HEK293 (cell line): ENCODE results near the gene ETV4.

Experiments used
- CTCF ChIA-PET: fragments of 350-600 bp; formaldehyde crosslinking; extraction: SDS; loops from one replicate; lab custom pipeline; 2021; ENCODE audit warnings: antibody characterized with exemption; lab: Yijun Ruan, JAX
- POLR2A ChIA-PET: fragments of 300-600 bp; formaldehyde crosslinking; extraction: SDS; loops from one replicate; lab custom pipeline; 2020; ENCODE audit warnings: antibody characterized with exemption, inconsistent platforms; lab: Yijun Ruan, JAX
- H3K27ac ChIP-seq: fragments of 200-500 bp; sonication (Bioruptor generic); 2 replicates; pipeline ENCODE4 v1.5.1; 2014; ENCODE audit warnings: low read depth, low read length, control low read depth, inconsistent platforms; ENCODE audit errors: extremely low read depth
- H3K36me3 ChIP-seq, 2 experiments: fragments of 200-500 bp in 1 of 2; sonication (Bioruptor generic) in 1 of 2; 1 replicate in 1 of 2; 2 replicates in 1 of 2; pipeline ENCODE4 v1.5.1; 2014 to 2017; ENCODE audit warnings: inconsistent platforms in 2 of 2, low read length in 2 of 2; ENCODE audit not compliant: control insufficient read depth in 2 of 2, insufficient read depth in 1 of 2
- H3K4me1 ChIP-seq: fragments of 200-500 bp; sonication (Bioruptor generic); 2 replicates; pipeline ENCODE4 v1.5.1; 2014; ENCODE audit warnings: mild to moderate bottlenecking, low read length, inconsistent platforms; ENCODE audit not compliant: control insufficient read depth, insufficient read depth
- H3K4me3 ChIP-seq: 2 replicates; pipeline ENCODE4 v1.5.1; 2011; ENCODE audit warnings: low read depth, mild to moderate bottlenecking, control low read depth, low read length, moderate library complexity
- H3K9me3 ChIP-seq: fragments of 200-500 bp; sonication (Bioruptor generic); 2 replicates; pipeline ENCODE4 v1.5.1; 2014; ENCODE audit warnings: low read depth, low read length, inconsistent platforms; ENCODE audit not compliant: control insufficient read depth, insufficient read depth
- SETDB1 ChIP-seq: IDR thresholded peaks from one replicate; pipeline ENCODE4 v1.6.1; 2017; ENCODE audit warnings: mild to moderate bottlenecking, low read length, moderate library complexity, mixed read lengths; ENCODE audit not compliant: insufficient read length
- TRIM28 ChIP-seq: IDR thresholded peaks from 2 replicates; pipeline ENCODE4 v1.6.1; 2011; ENCODE audit warnings: low read length, control low read depth, borderline replicate concordance
- ZBTB17 ChIP-seq: fragments of 450-650 bp; formaldehyde crosslinking; IDR thresholded peaks from 2 replicates; pipeline ENCODE4 v1.5.1; 2016; ENCODE audit warnings: missing biosample characterization, missing genetic modification characterization
- ZFP69B ChIP-seq: fragments of 450-650 bp; formaldehyde crosslinking; IDR thresholded peaks from 2 replicates; pipeline ENCODE4 v1.5.1; 2016; ENCODE audit warnings: missing biosample characterization, missing genetic modification characterization
- ZIC2 ChIP-seq: fragments of 450-650 bp; formaldehyde crosslinking; IDR thresholded peaks from 2 replicates; pipeline ENCODE4 v1.5.1; 2016; ENCODE audit warnings: missing biosample characterization, missing genetic modification characterization
- ZNF112 ChIP-seq: fragments of 450-650 bp; formaldehyde crosslinking; IDR thresholded peaks from 2 replicates; pipeline ENCODE4 v1.5.0; 2017; ENCODE audit warnings: missing biosample characterization, missing genetic modification characterization
- ZNF121 ChIP-seq: fragments of 450-650 bp; formaldehyde crosslinking; IDR thresholded peaks from 2 replicates; pipeline ENCODE4 v1.5.1; 2016; ENCODE audit warnings: missing biosample characterization, missing genetic modification characterization
- ZNF155 ChIP-seq: fragments of 450-650 bp; formaldehyde crosslinking; IDR thresholded peaks from 2 replicates; pipeline ENCODE4 v1.5.1; 2016; ENCODE audit warnings: missing biosample characterization, missing genetic modification characterization
- ZNF175 ChIP-seq: fragments of 450-650 bp; formaldehyde crosslinking; IDR thresholded peaks from 2 replicates; pipeline ENCODE4 v1.5.1; 2016; ENCODE audit warnings: missing biosample characterization, missing genetic modification characterization
- ZNF2 ChIP-seq: fragments of 450-650 bp; formaldehyde crosslinking; IDR thresholded peaks from 2 replicates; pipeline ENCODE4 v1.5.1; 2016; ENCODE audit warnings: missing biosample characterization, missing genetic modification characterization
- ZNF571 ChIP-seq: fragments of 450-650 bp; formaldehyde crosslinking; IDR thresholded peaks from 2 replicates; pipeline ENCODE4 v1.5.0; 2017; ENCODE audit warnings: missing biosample characterization, missing genetic modification characterization
- ZNF626 ChIP-seq: fragments of 450-650 bp; sonication (Bioruptor Pico); formaldehyde crosslinking; IDR thresholded peaks from 2 replicates; pipeline ENCODE4 v1.5.1; 2018; ENCODE audit warnings: missing biosample characterization, missing genetic modification characterization, inconsistent platforms
- ZNF747 ChIP-seq: fragments of 450-650 bp; formaldehyde crosslinking; IDR thresholded peaks from 2 replicates; pipeline ENCODE4 v1.5.1; 2016; ENCODE audit warnings: missing biosample characterization, missing genetic modification characterization
- ZNF76 ChIP-seq: fragments of 450-650 bp; formaldehyde crosslinking; IDR thresholded peaks from 2 replicates; pipeline ENCODE4; 2016; ENCODE audit warnings: low read depth, missing biosample characterization, missing genetic modification characterization, borderline replicate concordance
- ZSCAN16 ChIP-seq: fragments of 450-650 bp; formaldehyde crosslinking; IDR thresholded peaks from 2 replicates; pipeline ENCODE4 v1.5.1; 2016; ENCODE audit warnings: missing biosample characterization, missing genetic modification characterization
- ZXDB ChIP-seq: fragments of 450-650 bp; formaldehyde crosslinking; IDR thresholded peaks from 2 replicates; pipeline ENCODE4 v1.5.1; 2016; ENCODE audit warnings: missing biosample characterization, missing genetic modification characterization
- TF ChIP-seq, protein P1 (sequence below): fragments of 450-650 bp; formaldehyde crosslinking; IDR thresholded peaks from 2 replicates; pipeline ENCODE4 v1.5.1; 2016; ENCODE audit warnings: missing biosample characterization, missing genetic modification characterization
- TF ChIP-seq, protein P2 (sequence below): fragments of 450-650 bp; formaldehyde crosslinking; IDR thresholded peaks from 2 replicates; pipeline ENCODE4 v1.5.1; 2016; ENCODE audit warnings: missing biosample characterization, missing genetic modification characterization, borderline replicate concordance
- TF ChIP-seq, protein P3 (sequence below): fragments of 450-650 bp; formaldehyde crosslinking; IDR thresholded peaks from 2 replicates; pipeline ENCODE4 v1.5.1; 2016; ENCODE audit warnings: missing biosample characterization, missing genetic modification characterization

ETV4 gene

DNA sequence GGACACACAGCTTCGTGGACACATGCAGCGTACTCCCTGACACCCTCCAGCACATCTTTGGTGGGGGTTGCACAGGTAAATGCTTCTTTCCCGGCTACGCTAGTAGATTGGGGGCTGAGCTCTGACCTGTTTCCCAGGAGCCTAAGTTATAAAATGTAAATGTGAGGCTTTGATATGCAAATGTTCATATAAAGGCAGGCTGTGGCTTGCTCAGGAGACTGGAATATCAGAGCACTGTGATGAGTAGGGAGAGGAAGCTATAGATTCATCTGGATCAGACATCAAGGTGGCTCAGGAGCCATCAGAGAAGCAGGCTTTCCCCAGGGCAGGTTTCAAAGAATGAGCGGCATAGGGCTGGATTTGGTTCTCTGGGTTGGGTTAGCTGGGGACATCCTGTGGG is 3.4 kb upstream of the ETV4 start:
- H3K4me3 ChIP-seq: no peak overlapping the region
- H3K4me1 ChIP-seq: peaks cover 14% of the 10 kb centered on the region
- no peaks in the 10 kb centered on the region for H3K9me3 ChIP-seq
- TF ChIP-seq ZSCAN16 (tag by site-specific recombination) (no peak), ZNF155 (tag by site-specific recombination) (no peak), ZBTB17 (tag by site-specific recombination) (0 out of 2 replicates have a peak, but pooled peaks have one; percentile 32), ZNF76 (tag by site-specific recombination) (no peak)
- no peaks in the 10 kb centered on the region for H3K36me3 ChIP-seq
- POLR2A ChIA-PET: no interaction called here
- no peak overlapping the region for H3K27ac ChIP-seq
- CTCF ChIA-PET: no interaction called here

DNA sequence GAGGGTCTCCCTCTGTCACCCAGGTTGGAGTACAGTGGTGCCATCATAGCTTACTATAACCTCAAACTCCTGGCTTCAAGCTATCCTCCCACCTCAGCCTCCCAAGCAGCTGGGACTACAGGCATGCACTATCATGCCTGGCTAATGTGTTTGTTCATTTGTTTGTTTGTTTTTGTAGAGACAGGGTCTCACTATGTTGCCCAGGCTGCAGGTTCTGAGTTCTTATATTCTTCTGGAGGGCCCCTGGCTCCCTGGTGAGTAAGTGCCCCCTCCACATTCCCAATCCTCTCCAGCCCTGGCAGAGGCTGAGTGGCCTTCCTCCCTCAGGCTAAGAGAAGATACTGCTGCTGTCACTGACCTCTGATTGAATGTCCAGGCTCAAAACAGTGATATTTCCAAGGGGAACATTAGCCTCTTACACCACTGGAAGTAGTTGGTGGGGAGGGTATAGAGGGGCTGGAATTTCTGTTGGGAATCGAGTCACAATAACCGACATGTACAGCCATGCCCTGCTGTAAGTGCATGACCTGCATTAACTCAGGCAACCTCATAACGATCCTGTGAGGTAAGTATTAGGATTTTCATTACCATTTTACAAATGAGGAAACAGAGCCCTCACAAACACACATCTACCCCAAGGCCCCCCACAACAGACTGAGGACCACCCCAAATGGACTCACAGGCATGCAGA is 2.7 kb upstream of the ETV4 start:
- peaks cover 17% of the 10 kb centered on the region for H3K4me1 ChIP-seq
- no peak overlapping the region for H3K4me3 ChIP-seq
- TF ChIP-seq ZIC2 (tag by site-specific recombination) (peak; percentile 32; the same call in 1 of the 2 replicates), ZNF121 (peak; percentile 96), ZNF626 (tag by site-specific recombination) (no peak)
- TF ChIP-seq, protein P1, sequence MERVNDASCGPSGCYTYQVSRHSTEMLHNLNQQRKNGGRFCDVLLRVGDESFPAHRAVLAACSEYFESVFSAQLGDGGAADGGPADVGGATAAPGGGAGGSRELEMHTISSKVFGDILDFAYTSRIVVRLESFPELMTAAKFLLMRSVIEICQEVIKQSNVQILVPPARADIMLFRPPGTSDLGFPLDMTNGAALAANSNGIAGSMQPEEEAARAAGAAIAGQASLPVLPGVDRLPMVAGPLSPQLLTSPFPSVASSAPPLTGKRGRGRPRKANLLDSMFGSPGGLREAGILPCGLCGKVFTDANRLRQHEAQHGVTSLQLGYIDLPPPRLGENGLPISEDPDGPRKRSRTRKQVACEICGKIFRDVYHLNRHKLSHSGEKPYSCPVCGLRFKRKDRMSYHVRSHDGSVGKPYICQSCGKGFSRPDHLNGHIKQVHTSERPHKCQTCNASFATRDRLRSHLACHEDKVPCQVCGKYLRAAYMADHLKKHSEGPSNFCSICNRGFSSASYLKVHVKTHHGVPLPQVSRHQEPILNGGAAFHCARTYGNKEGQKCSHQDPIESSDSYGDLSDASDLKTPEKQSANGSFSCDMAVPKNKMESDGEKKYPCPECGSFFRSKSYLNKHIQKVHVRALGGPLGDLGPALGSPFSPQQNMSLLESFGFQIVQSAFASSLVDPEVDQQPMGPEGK (tag by site-specific recombination): peak; percentile 19; the same call in 1 of the 2 replicates
- no peaks in the 10 kb centered on the region for H3K9me3 ChIP-seq
- H3K27ac ChIP-seq: no peak overlapping the region
- H3K36me3 ChIP-seq: no peaks in the 10 kb centered on the region
- ChIA-PET POLR2A (no interaction called here), CTCF (interaction anchor here (1.5 kb wide), 1 partner anchor 125 kb away, joined by 6 read pairs; no protein-coding TSS in a partner anchor)

DNA sequence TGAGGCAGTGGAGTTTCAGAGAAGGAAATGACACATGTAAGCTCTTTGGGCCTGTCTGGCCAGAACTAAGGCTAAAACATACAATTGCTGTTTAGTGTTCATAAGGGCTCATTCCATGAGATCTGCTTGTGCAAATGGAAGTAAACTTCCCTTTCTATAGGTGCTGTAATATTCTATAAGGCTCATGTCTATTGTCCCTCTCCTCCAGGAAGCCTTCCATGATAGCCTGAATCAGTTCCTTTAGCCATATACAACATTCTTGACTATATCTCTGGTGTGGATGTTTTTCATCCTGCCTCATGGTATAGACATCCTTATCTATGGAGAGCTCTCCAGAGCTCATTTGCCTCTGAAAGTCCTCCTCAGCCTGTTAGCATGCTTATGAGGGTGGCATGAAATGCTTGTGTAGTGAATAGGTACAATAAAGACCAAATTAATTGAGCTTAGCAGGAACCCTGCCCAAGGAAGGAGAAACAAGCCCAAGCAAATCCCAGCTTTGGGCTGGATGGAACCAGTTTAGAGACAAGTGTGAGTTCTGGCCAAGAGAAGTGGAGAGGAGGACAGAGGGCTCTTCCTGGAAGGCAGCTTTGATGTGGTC is 1.6 kb upstream of the ETV4 start:
- POLR2A ChIA-PET: interaction anchor here (0.6 to 0.8 kb wide), 2 partner anchors 11 to 149 kb away, joined by 3 to 4 read pairs; partner anchors contain the start of gene ARL4D
- TF ChIP-seq ZFP69B (tag by site-specific recombination): no peak
- no peak for TF ChIP-seq ZNF2 (tag by site-specific recombination)
- no peak for TF ChIP-seq ZNF175 (tag by site-specific recombination)
- no peak for TF ChIP-seq ZNF112 (tag by site-specific recombination)
- TF ChIP-seq ZXDB (tag by site-specific recombination): no peak
- TF ChIP-seq, protein P2, sequence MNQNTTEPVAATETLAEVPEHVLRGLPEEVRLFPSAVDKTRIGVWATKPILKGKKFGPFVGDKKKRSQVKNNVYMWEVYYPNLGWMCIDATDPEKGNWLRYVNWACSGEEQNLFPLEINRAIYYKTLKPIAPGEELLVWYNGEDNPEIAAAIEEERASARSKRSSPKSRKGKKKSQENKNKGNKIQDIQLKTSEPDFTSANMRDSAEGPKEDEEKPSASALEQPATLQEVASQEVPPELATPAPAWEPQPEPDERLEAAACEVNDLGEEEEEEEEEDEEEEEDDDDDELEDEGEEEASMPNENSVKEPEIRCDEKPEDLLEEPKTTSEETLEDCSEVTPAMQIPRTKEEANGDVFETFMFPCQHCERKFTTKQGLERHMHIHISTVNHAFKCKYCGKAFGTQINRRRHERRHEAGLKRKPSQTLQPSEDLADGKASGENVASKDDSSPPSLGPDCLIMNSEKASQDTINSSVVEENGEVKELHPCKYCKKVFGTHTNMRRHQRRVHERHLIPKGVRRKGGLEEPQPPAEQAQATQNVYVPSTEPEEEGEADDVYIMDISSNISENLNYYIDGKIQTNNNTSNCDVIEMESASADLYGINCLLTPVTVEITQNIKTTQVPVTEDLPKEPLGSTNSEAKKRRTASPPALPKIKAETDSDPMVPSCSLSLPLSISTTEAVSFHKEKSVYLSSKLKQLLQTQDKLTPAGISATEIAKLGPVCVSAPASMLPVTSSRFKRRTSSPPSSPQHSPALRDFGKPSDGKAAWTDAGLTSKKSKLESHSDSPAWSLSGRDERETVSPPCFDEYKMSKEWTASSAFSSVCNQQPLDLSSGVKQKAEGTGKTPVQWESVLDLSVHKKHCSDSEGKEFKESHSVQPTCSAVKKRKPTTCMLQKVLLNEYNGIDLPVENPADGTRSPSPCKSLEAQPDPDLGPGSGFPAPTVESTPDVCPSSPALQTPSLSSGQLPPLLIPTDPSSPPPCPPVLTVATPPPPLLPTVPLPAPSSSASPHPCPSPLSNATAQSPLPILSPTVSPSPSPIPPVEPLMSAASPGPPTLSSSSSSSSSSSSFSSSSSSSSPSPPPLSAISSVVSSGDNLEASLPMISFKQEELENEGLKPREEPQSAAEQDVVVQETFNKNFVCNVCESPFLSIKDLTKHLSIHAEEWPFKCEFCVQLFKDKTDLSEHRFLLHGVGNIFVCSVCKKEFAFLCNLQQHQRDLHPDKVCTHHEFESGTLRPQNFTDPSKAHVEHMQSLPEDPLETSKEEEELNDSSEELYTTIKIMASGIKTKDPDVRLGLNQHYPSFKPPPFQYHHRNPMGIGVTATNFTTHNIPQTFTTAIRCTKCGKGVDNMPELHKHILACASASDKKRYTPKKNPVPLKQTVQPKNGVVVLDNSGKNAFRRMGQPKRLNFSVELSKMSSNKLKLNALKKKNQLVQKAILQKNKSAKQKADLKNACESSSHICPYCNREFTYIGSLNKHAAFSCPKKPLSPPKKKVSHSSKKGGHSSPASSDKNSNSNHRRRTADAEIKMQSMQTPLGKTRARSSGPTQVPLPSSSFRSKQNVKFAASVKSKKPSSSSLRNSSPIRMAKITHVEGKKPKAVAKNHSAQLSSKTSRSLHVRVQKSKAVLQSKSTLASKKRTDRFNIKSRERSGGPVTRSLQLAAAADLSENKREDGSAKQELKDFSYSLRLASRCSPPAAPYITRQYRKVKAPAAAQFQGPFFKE (tag by site-specific recombination): no peak
- TF ChIP-seq, protein P3, sequence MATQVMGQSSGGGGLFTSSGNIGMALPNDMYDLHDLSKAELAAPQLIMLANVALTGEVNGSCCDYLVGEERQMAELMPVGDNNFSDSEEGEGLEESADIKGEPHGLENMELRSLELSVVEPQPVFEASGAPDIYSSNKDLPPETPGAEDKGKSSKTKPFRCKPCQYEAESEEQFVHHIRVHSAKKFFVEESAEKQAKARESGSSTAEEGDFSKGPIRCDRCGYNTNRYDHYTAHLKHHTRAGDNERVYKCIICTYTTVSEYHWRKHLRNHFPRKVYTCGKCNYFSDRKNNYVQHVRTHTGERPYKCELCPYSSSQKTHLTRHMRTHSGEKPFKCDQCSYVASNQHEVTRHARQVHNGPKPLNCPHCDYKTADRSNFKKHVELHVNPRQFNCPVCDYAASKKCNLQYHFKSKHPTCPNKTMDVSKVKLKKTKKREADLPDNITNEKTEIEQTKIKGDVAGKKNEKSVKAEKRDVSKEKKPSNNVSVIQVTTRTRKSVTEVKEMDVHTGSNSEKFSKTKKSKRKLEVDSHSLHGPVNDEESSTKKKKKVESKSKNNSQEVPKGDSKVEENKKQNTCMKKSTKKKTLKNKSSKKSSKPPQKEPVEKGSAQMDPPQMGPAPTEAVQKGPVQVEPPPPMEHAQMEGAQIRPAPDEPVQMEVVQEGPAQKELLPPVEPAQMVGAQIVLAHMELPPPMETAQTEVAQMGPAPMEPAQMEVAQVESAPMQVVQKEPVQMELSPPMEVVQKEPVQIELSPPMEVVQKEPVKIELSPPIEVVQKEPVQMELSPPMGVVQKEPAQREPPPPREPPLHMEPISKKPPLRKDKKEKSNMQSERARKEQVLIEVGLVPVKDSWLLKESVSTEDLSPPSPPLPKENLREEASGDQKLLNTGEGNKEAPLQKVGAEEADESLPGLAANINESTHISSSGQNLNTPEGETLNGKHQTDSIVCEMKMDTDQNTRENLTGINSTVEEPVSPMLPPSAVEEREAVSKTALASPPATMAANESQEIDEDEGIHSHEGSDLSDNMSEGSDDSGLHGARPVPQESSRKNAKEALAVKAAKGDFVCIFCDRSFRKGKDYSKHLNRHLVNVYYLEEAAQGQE (tag by site-specific recombination): no peak
- TF ChIP-seq ZNF571 (tag by site-specific recombination): no peak
- TF ChIP-seq ZNF747 (tag by site-specific recombination): no peak
- no peak for TF ChIP-seq ZNF76 (tag by site-specific recombination)
- TF ChIP-seq SETDB1: no peak
- no peak for TF ChIP-seq TRIM28

More for the DNA sequence above, 1.6 kb upstream of the ETV4 start:
- Histone ChIP-seq H3K27ac (no peak overlapping the region), H3K9me3 (no peaks in the 10 kb centered on the region), H3K36me3 (no peaks in the 10 kb centered on the region), H3K4me1 (peaks cover 14% of the 10 kb centered on the region), H3K4me3 (no peak overlapping the region)
- CTCF ChIA-PET: interaction anchor here (0.6 to 2.5 kb wide), 8 partner anchors 11 to 397 kb away, joined by 3 to 14 read pairs (median 6); no protein-coding TSS in a partner anchor
